NCI-H748 (cell line): ENCODE measurements around the gene STING1.
"Not testable (repeated sequence)": the region's sequence is repeated elsewhere in the genome, so short reads cannot be mapped to it uniquely, and the experiment has no call there.

Experiments
- DNase-seq: peaks from one replicate; lab custom pipeline; 2025; ENCODE audit not compliant: unreplicated experiment; lab: John Stamatoyannopoulos, UW

The STING1 gene

DNA sequence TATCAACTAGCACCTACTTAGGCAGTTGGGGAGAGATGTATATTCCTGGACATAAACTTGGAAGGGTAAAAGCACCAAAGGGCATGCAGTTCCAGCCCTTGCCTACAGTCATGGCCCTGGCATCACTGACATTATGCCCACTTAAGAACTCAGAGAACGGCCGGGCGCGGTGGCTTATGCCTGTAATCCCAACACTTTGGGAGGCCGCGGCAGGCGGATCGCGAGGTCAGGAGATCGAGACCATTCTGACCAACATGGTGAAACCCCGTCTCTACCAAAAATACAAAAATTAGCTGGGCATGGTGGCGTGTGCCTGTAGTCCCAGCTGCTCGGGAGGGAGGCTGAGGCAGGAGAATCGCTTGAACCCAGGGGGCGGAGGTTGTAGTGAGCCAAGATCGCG is 42.1 kb downstream of the STING1 start:
- DNase-seq: not testable (repeated sequence)

DNA sequence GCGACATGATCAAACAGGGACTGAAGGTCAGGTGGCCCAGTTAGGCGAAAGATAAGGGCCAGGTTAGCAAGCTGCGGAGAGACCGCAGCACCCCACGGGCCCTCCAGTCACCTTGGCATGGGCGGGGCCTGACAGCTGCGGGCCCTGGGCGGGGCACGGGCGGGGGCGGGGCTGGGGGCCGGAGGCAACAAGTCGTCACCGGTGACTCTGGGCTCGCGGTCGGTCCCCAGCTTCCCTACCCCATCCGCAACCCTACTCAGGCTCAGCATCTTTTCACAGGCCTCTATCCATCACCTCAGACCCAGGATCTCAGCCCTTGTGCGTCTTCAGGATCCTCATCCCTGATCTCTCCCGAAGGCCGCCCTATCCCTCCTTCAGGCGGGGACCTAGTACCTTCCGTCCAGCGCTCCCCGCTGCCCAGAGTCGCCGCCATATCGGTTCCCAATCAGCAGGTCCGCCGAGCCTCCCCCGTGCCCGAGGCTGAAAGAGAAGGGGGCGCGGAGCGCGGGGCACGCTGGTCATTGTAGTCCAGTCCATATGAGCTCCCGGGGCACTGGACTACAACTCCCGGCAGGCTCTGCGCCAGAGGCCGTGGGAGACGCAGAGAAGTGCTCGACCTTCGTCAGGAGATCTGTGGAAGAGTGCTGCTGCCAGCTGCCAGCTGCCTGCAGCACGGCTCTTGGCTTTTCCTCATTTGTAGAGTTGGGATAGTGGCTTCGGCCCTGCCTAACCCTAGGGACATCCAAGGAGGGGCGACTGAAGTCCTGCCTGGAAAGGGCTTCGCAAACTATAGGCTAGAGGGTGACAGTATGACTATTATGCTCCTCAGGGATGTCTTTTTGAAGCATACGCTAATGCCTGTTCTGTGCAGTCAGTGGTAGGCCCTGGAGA is 43.3 kb downstream of the STING1 start, which contains the start of gene DNAJC18:
DNAJC18 (minus strand) TSS at position 513 of the 891 bp plus-strand sequence; CDS start at position 433, 80 bp downstream.
- peak; percentile 97 for DNase-seq

DNA sequence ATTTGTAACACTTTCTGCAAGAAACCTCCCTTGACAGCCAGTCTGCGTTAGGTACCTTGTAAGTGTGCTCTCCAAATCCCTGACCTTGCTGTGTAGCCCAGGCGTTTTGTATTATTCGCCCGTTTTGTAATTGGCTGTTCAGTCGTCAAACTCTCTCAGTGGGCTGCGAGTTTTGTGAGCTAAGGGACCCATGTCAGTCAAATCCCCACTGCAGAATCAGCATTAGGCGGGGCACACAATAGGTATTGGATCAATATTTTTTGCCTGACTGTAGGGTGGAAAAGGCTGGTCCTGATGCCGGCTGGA is 43.9 kb downstream of the STING1 start:
- DNase-seq: no peak

DNA sequence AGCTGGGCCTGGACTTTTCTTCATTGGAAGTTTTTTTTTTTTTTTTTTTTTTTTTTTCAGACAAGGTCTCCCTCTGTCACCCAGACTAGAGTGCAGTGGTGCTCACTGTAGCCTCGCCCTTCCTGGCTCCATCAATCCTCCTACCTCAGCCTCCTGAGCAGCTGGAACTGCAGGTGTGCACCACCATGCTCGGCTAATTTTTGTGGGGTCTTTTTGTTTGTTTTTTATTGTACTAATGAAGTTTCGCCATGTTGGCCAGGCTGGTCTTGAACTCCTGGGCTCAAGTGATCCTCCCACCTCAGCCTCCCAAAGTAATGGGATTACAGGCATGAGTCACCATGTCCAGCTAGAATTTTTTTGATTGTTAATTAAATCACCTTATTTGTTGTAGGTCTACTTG is 46.9 kb downstream of the STING1 start:
- DNase-seq: no peak

DNA sequence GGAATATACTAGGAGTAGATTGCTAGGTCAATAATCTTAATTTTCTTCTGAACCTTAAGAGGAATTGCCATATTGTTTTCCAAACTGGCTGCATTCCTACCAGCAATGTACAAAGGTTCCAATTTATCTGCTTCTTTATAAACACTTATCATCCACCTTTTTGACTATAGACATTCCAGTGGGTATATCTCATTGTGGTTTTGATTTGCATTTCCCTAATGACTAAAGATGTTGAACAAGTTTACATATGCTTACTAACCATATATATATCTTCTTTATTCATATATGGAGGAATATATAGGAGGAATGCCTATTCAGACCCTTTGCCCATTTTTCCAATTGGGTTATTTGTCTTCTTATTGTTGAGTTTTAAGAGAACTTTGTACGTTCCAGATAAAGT is 50.9 kb downstream of the STING1 start:
- no peak for DNase-seq

DNA sequence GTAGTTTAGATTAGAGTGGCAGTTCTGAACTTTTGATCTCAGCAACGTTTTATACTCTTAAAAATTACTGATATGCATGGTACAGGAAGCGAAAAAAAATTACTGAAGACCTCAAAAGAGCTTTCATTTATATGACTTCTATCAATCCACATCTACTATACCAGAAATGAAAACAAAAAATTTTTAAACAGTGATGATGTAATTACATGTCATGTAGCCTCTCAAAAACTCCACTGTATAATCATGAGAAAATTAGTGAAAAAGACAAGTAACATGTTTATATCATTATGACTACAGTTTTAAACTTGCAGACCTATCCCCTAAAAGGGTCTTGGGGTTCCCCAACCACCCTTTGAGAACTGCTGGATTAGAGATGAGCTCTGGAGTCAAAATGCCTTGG is 52.5 kb downstream of the STING1 start:
- DNase-seq: no peak

DNA sequence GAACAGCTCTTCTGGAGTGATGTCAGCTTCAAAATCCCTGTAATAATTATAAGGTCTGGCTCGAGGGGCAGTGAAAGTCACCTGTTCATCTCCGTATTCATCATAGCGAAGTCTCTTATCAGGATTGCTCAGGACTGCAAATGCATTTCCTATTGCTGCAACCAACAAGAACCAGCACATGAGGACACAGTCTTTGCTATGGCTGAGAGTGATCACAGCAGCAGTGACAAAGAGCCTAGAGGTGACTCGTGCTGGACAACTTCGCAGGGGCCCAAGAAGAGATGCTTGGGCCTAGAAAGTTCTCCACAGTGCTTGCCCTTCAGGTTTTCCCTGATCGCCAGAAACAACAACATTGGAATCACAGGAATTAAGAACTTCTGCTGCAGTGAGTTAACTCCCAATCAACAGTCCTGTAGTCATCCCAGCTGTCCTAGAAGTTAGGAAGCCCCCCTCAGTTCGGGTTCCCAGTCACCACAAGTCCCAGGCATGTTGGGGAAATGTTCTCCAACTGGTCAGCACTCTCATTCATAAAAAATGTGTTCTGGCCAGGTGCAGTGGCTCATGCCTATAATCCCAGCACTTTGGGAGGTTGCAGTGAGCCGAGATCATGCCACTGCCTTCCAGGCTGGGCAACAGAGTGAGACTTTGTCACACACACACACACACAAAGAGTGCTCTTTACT is 56.2 kb downstream of the STING1 start:
- no peak for DNase-seq
